ENCODE measurements around the gene DCTN1.
"Not testable (repeated sequence)": the region's sequence is repeated elsewhere in the genome, so short reads cannot be mapped to it uniquely, and the experiment has no call there.

DCTN1 gene

DNA sequence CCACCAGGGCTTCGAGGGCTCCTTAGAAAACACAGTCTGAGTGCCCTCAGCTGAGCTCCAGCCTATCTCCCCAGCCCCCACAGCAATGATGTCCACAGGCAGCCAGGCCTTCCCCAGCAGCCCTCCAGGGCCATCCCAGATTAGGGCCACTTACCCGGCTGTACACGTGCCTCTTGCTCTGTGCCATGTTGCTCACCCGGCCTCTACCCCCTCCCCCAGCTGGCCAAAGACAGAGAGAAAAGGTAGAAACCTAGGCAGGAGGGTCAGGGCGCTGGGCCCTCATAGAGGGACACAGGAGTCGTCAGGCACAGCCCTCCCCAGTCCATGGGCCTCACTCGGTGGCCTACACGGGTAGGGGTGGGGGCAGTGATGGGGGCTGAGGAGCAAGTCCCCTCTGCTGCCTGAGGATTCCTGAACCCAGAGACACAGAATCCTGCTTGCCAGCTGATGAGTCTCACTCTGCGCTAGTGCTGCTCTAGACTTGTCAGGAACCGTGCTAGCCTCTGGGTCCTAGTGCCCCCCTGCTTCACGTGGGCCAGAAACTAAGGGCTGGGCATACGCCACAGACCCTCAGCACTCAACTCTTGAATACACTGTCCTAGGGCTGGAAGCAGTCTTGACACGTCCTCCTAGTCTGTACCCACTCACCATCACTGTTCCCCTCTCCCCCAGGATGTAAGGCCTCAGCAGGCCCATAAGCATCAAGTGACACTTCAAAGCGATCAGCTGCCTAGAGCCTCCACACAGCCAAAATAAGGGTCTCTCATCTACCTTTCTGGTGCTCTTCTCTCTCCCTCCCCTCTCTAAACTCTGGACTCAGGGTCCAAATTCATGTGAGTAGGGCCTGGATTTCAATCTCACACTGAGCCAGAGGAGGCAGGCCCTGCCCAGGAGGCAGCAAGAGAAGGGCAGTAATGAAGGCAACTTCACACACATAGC, at the start of gene DCTN1:
Gene DCTN1 (minus strand): TSS at position 461 of the 939 bp plus-strand sequence. CDS start 274 bp downstream, at position 187.
- peak; percentile 5 for DNase-seq

- DNase-seq: no peak
Observed at GRCh38 chr2:74428675-74429074, 48.6 kb upstream of the DCTN1 start.

DNA sequence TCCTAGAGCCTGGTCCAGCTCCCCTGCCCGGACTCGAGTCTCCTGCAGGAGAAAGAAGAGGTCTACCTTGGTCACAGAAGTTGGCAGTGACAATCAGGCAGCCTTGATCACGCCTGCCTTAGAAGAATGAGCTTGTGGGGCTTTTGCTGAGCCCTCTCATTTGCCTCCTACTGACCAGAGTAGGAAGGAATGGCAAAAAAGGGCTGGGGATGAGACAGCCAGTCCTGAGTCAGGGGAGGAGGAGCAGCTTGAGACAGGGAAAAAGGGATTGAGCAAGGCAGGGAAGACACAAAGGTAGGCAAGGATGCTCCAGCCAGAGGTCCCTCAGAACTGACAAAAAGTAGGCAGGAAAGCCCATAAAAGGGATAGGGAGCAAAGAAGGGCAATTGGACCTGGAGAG, 47.4 kb upstream of the DCTN1 start:
- DNase-seq: no peak

- no peak for DNase-seq
Observed at GRCh38 chr2:74426181-74426758, 46.2 kb upstream of the DCTN1 start.

DNA sequence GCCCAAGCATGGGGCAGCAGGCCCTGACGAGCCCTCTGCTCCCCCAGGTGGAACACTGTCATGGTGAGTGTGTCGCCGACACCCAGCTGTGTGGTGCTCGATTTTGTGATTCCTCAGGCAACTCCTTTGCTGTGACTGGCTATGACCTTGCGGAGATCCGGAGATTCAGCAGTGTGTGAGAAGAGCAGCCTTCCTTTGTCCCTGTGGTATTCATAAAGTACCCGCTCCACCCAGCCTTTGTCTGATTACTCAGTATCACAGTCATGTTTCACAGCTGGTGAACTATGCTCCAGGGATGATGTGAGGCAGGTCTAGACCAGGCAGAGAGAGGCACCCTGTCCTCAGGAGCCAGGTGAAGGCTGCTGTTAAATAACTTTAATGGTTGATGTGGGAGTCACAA, 45.4 kb upstream of the DCTN1 start:
- DNase-seq: no peak

GRCh38 chr2:74424995-74425406, 44.9 kb upstream of the DCTN1 start:
- DNase-seq: no peak

DNA sequence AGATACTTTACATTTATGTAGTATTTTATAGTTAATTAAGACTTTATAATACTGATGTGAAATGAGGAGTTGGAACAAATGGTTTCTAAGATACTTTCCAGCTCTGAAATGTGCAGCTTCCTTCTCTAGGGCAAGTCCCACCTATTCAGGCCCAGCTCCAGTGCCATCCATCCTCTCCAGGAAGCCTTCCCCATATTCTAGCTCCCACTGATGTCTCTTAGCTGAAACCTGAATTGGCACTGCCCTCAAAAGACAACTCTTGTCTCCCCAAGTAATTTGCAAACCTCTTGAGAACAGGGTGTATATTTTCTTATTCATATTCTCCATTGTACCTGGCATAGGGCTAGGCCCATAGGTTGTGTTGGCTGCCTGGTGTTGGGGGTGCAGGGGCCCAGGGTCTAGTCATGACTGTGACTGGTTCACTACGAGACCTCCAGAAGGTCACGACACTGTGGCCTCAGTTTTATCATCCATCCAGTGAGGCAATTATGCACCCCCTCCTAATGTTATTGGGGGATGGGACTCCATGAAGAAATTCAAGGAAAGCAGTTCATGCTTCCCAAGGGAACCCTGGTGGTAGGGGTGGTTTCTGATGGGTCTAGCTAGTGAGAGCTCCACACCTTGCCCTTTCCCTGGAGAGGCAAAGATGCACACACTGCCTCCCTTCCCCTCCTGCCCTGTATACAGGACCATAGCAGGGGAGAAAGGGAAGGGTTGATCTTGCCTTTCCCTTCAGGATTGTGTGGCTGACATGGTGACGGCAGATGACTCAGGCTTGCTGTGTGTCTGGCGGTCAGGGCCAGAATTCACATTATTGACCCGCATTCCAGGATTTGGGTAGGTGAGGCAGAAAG, 44.3 kb upstream of the DCTN1 start:
- DNase-seq: no peak

GRCh38 chr2:74423231-74424095, 43.4 kb upstream of the DCTN1 start:
- DNase-seq: no peak

GRCh38 chr2:74421221-74421870, 41.2 kb upstream of the DCTN1 start, which contains the start of the genes C2orf81 and WDR54:
Gene C2orf81, minus strand, starts transcription at chr2:74421619. Its CDS starts 59 bp downstream, at chr2:74421560.
Gene WDR54, plus strand, starts transcription at chr2:74421730. Its CDS starts 424 bp downstream, at chr2:74422154.
- peak; percentile 83 for DNase-seq

DNA sequence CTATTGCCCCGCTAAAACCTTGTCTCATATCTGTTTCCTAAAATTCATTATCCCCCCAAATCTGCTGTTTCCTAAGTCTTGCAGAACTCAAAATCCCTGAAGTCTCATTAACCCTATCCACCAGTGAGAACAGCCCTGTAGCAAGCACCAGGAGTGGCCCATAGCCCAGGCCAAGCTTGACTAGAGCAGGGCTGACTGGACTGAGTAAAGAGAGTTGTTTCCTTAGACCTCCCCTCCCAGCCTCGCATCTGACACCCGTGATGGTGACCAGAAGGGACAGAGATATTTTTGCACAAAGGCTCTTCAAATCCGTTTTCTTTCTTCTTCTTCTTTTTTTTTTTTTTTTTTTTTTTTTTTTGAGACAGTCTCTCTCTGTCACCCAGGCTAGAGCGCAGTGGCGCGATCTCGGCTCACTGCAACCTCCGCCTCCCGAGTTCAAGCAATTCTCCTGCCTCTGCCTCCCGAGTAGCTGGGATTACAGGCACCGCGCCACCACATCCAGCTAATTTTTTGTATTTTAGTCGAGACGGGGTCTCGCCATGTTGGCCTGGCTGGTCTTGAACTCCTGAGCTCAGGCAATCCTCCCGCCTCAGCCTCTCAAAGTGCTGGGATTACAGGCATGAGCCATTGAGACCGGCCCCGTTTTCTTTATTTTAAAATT, 40.5 kb upstream of the DCTN1 start:
- not testable (repeated sequence) for DNase-seq

DNA sequence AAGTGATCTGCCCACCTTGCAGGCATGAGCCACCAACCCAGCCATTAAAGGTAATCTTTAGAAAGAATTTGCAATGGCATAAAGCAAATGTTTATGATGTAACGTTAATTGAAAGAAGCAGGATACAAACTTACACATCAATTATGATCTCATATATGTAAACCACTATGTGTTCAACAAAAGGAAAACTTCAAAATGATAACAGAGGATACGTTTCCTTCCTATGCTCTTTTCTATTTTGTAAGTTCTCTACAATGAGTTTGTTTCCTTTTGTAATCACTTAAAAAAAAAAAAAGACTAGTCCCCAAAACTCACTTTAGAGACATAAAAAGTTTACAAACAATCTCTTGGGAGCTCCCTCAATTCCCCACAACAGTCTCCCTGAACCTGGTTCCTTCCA, 39.9 kb upstream of the DCTN1 start:
- DNase-seq: no peak

- DNase-seq: no peak
Observed at GRCh38 chr2:74419345-74419744, 39.2 kb upstream of the DCTN1 start.

- no peak for DNase-seq
Observed at GRCh38 chr2:74418312-74418711, 38.2 kb upstream of the DCTN1 start.

DNA sequence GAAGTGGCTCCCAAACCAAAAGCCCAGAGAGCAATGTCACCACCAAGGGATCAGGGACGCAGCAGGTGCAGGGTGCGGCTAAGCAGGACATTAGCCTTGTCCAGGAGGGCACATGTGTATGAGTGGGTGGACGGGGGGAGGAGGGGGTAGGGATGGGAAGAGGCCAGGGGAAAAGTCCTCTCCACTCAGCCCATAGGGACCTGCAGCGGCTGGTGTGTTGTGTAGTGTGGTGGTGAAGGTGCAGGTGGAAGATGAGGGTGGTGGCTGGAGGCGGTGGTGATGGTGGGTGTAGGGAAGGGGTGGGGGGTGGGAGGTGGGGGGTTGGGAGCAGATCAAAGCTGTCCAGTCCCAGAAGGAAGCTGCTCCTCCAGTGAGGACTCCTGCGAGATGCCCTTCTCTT, 37.7 kb upstream of the DCTN1 start:
- no peak for DNase-seq

GRCh38 chr2:74417197-74417596, 37.1 kb upstream of the DCTN1 start:
- DNase-seq: no peak

DNA sequence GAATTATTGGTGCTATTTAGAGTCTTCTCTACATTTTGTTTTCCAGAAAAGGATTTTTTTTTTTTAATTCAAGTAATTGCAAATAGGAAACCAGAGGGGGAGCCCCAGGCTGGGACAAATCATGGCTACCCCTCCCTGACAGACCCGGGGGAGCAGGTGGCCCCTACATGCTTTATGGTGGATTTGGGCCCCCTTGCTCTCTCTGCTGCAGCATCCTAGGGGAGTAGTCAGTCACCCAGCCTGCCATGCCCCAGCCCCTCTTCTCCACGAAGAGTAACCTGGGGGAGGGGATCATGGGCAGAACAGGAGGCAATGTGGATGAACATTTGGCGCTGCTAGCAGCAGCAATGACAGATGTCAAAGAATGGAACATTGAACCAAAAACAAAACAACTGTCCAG, 36.7 kb upstream of the DCTN1 start:
- DNase-seq: no peak

- no peak for DNase-seq
Observed at GRCh38 chr2:74415762-74416395, 35.8 kb upstream of the DCTN1 start.

- DNase-seq: no peak
Observed at GRCh38 chr2:74414881-74415761, 35.0 kb upstream of the DCTN1 start.

DNA sequence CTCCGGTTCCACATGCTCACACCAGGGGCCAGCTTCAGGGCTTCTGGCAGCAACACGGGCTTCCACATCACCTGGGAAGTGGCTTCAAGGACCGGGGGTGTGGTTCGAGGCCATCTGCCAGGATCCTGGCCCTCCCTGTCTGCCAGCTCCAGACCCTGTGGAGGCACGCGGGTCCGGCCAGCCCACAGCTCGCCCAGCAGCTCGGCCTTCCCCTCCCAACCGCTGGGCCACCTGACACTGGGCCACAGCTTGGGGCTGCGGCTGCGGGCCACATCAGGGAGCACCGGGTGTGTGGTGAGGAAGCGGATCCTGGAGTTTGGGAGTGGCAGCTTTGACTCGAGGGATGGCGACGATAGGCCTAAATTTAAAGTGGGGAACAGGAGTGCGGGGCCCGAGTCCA, 34.3 kb upstream of the DCTN1 start:
- no peak for DNase-seq
